GM20431 (cell line): ENCODE results near the gene AADACL4.
"Not testable (repeated sequence)": the region's sequence is repeated elsewhere in the genome, so short reads cannot be mapped to it uniquely, and the experiment has no call there.

ENCODE experiments used
- in situ Hi-C: fragments of 300-500 bp; cut with MseI, MboI; formaldehyde crosslinking; loops from one replicate; pipeline ENCODE4 v1.15.0; 2020; ENCODE audit warnings: low sequenced_read_pairs; ENCODE audit not compliant: unreplicated experiment

Gene AADACL4

GRCh38 chr1:12648741-12649140 is 4.9 kb downstream of the AADACL4 start:
- in situ Hi-C loops = no loop called here

- in situ Hi-C loops = no loop called here
These were observed 6.1 kb downstream of the AADACL4 start for GRCh38 chr1:12649971-12650421.

- in situ Hi-C loops = no loop called here
These were observed 10.2 kb downstream of the AADACL4 start for GRCh38 chr1:12654004-12654567.

GRCh38 chr1:12654657-12655056 is 10.8 kb downstream of the AADACL4 start:
- in situ Hi-C loops = no loop called here

- in situ Hi-C loops = no loop called here
These were observed 12.7 kb downstream of the AADACL4 start for GRCh38 chr1:12656575-12656974.

GRCh38 chr1:12657060-12657884 is 13.4 kb downstream of the AADACL4 start:
- in situ Hi-C loops = no loop called here

- in situ Hi-C loops = not testable (repeated sequence)
These were observed 14.1 kb downstream of the AADACL4 start for GRCh38 chr1:12657885-12658512.

- in situ Hi-C loops = no loop called here
These were observed 14.9 kb downstream of the AADACL4 start for GRCh38 chr1:12658531-12659453.

- in situ Hi-C loops = no loop called here
These were observed 17.8 kb downstream of the AADACL4 start for GRCh38 chr1:12661606-12662219.

- in situ Hi-C loops = no loop called here
These were observed 18.7 kb downstream of the AADACL4 start for GRCh38 chr1:12662556-12662955.

- in situ Hi-C loops = no loop called here
These were observed 21.6 kb downstream of the AADACL4 start for GRCh38 chr1:12665511-12665910.

GRCh38 chr1:12666141-12666735 is 22.4 kb downstream of the AADACL4 start:
- in situ Hi-C loops = no loop called here

GRCh38 chr1:12669529-12670068 is 25.7 kb downstream of the AADACL4 start:
- in situ Hi-C loops = no loop called here

- in situ Hi-C loops = no loop called here
These were observed 30.5 kb downstream of the AADACL4 start for GRCh38 chr1:12674358-12674757.

- in situ Hi-C loops = not testable (repeated sequence)
These were observed 32.2 kb downstream of the AADACL4 start for GRCh38 chr1:12676122-12676521.

GRCh38 chr1:12677565-12677964 is 33.7 kb downstream of the AADACL4 start:
- in situ Hi-C loops = no loop called here

- in situ Hi-C loops = no loop called here
These were observed 34.5 kb downstream of the AADACL4 start for GRCh38 chr1:12678350-12678749.

GRCh38 chr1:12678820-12679219 is 34.9 kb downstream of the AADACL4 start:
- in situ Hi-C loops = no loop called here

GRCh38 chr1:12690156-12690555 is 46.3 kb downstream of the AADACL4 start:
- in situ Hi-C loops = no loop called here
